ENCODE measurements around the gene ZNF74.
"Not testable (repeated sequence)": the region's sequence is repeated elsewhere in the genome, so short reads cannot be mapped to it uniquely, and the experiment has no call there.

ZNF74 gene

DNA sequence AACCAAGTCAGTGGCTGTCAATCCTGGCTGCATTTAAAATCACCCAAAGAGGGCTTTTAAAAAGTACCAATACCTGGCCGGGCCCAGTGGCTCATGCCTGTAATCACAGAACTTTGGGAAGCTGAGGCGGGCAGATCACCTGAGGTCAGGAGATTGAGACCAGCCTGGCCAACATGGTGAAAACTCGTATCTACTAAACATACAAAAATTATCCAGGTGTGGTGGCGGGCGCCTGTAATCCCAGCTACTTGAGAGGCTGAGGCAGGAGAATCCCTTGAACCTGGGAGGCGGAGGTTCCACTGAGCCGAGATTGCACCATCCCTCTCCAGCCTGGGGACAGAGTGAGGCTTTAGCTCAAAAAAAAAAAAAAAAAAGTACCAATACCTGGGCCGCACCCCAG, 17.7 kb upstream of the ZNF74 start:
- not testable (repeated sequence) for DNase-seq (ENCODE audit: low spot score)

DNA sequence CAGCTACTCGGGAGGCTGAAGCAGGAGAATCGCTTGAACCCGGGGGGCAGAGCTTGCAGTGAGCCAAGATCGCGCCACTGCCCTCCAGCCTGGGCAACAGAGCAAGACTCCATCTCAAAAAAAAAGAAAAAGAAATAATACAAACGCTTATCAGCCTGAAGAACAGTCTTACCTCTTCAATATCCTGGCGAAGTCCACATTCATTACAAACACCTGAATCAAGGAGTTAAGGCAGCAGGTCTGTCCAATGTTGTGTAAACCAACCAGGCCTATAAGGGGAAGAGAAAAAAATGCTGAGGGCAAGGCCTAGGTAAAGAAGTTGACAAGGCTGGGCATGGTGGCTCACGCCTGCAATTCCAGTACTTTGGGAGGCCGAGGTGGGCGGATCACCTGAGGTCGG, 17.0 kb upstream of the ZNF74 start:
- not testable (repeated sequence) for DNase-seq (ENCODE audit: low spot score)

DNA sequence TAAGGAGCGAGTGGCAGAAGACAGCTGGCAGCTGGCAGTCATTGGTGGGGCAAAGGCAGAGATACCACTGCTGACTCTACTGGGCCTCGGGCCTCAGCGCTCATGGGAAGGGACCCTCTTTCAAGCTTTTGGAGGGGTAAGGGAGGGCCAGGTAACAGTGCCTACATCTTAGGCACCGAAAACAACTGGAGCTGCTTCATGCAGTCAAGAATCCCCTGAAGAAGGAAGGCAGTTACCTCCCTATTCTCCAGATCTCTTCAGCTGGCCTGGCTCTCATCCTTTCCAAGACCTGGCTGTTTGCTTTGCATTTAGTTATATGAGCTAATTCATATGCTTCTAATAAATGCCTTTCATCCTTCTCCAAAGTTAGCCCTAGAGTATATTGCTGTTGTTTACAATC, 15.8 kb upstream of the ZNF74 start:
- no peak for DNase-seq (ENCODE audit: low spot score)

DNA sequence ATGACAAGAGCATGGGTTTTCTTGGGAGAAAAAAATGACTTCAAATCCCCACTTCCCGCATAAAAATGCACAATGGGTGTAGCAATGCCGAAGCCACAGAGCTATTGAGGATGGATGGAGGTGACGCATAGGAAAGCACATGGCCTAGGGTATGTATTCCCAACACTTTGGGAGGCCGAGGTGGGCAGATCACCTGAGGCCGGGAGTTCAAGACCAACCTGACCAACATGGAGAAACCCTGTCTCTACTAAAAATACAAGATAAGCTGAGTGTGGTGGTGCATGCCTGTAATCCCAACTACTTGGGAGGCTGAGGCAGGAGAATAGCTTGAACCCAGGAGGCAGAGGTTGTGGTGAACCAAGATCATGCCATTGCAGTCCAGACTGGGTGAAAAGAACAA, 15.3 kb upstream of the ZNF74 start:
- DNase-seq (ENCODE audit: low spot score), result not testable (repeated sequence)

DNA sequence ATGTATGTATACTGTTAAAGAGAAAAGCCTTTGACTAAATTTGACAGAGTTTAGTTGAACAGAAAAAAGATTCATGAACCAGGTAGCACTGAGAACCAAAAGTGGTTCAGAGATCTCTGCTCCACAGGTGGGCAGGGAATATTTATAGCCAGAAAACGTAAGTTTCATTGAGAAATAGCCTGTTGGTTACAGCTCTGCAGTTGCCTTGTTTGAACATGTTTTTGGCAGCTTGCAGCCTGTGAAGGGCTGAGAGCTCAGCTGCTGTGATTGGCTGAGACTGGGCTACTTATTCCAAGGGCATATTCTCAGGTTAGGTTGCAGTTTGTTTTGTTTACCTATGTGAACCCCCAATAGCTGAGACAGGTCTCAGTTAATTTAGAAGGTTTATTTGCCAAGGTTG, 13.5 kb upstream of the ZNF74 start:
- no peak for DNase-seq (ENCODE audit: low spot score)

DNA sequence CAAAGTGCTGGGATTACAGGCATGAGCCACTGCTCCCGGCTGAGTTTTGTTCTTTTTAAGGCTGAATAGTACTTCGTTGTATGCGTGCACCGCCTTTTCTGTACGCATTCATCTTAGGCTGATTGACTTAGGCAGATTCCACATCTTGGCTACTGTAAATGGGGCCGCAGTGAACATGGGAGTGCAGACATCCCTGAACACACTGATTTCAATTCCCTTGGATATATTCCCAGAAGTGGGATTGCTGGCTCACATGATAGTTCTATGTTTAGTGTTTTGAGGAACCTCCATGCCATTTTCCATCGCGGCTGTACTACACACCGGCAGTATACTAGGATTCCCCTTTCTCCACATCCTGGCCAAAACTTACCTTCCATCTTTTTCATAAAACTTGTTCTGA, 10.4 kb upstream of the ZNF74 start:
- DNase-seq (ENCODE audit: low spot score), result no peak

DNA sequence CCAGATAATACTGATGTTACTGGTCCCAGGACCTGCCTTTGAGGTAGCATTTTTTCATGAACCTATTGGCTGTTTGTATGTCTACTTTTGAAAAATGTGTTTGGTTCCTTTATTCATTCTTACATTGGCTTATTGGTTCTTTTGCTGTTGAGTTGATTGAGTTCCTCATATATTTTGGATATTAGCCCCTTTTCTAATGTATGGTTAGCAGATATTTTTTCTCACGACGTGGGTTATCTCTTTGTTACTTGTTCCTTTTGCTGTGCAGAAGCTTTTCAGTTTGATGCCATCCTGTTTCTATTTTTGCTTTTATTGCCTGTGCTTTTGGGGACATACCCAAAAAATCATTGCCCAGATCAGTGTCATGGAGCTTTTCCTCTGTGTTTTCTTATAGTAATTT, 9.8 kb upstream of the ZNF74 start:
- no peak for DNase-seq (ENCODE audit: low spot score)

DNA sequence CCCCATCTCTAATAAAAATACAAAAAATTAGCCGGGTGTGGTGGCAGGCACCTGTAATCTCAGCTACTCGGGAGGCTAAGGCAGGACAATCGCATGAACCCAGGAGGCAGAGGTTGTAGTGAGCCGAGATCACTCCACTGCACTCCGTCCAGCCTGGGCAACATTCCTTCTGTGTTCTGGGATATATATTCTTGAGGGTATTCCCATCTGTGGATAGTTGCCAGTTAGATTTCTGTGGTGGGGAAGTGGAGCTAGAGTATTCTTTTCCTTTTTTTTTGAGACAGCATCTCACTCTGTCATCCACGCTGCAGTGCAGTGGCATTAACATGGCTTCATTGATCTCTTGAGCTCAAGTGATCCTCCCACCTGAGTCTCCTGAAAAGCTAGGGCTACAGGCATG, 9.1 kb upstream of the ZNF74 start:
- no peak for DNase-seq (ENCODE audit: low spot score)

DNA sequence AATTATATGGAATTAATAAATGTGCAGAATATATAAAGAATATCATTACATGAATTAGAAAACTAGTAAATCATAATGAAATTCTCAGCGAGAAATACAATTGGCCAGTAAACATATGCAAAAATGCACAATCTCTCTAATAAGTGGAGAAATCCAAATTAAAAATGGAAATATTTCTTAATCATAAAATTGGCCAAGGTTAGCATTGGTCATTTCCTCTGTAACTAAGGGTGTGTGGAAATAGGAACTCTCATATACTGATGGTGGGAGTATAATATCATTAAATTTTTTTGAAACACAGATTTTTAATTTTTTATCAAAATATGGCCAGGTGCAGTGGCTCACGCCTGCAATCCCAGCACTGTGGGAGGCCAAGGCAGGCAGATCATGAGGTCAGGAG, 7.6 kb upstream of the ZNF74 start:
- no peak for DNase-seq (ENCODE audit: low spot score)

DNA sequence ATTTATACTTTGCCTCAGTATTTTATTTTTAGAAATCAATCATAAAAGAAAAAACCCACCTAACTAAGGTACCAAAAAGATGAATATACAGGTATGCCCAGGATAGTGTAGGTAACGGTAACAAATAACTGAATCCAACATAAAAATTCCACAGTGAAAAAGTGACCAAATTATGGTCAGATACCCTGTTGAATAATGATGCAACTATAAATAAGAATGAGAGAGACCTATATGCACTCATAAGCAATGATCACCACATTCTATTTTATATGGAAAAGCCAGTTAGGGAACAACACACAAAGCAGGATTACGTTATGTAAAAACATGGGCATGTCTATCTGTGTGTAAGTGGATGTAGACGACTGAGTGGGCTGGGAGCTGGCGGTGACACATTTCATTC, 7.0 kb upstream of the ZNF74 start:
- no peak for DNase-seq (ENCODE audit: low spot score)

DNA sequence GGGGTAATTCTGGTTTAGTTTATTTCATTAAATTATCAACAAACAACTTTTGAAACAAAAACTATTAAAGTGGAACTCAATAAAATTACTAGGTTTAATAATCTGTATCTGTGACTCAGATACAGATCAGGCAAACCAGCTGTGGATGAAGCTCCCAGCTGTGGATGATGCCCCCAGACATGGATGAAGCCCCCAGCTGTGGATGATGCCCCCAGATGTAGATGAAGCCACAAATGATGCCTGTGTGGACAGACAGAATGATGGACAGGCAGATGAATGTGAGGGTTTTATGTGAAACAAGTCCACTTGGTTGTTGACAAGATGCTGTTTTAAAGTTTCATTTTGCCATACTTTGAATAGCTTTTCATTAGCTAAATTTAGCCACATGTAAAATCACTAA, 5.8 kb upstream of the ZNF74 start:
- DNase-seq (ENCODE audit: low spot score), result no peak

DNA sequence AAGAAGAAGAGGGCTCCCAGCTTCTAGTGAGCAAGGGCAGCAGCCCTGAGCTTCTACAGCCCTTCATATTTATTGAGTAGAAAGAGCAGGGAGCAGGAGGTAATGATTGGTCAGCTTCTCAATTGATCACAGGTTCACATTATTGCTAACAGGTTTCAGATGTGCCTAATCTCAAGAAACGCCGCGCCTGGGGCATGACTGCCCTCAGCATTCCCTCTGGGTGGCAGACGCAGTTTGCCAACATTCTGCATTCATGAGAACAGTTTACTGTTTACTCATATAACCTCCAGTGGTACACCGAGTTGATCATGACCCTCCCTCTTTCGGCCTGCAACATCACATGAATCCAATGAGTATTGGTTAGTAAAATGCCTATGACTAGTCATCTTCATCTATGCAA, 4.7 kb upstream of the ZNF74 start:
- no peak for DNase-seq (ENCODE audit: low spot score)

DNA sequence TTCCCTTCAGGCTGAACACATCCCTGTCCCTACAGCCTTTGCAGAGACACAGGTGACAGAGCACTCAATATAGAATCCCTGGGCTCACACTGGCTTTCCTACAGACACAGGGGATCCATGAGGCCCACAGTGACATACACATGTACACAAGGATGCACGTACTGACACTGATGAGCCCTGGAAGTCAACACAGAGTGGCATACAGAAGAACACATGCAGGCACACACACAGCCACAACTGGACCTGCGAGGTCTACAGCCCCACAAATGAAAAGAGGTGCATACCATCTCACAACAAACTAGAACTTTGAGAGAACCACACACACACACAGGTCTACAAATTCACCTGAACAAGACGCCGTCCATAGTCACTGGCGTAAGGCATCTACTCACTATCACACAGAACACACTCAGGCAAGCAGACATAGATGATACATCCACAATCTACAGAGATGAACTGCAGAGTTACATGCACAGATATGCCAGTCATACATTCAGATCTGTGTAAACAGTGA, 3.5 kb upstream of the ZNF74 start:
- DNase-seq (ENCODE audit: low spot score), result no peak

DNA sequence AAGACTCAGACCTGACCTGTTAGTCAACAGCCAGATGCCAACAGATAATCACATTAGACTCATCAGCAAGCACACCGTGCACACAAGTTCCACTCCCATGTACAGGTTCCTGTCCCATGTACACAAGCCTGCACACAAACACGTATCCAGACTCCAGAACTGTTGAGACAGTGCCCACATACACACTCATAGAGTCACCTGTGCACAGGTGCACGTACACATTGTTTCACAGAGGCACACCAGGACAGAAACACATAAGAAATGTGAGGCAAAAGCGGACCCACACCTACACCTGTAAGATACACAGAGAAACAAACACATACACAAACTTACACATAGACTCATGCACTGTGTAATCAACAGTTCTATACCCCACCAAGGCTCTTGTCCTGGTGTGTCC, 2.7 kb upstream of the ZNF74 start:
- no peak for DNase-seq (ENCODE audit: low spot score)

DNA sequence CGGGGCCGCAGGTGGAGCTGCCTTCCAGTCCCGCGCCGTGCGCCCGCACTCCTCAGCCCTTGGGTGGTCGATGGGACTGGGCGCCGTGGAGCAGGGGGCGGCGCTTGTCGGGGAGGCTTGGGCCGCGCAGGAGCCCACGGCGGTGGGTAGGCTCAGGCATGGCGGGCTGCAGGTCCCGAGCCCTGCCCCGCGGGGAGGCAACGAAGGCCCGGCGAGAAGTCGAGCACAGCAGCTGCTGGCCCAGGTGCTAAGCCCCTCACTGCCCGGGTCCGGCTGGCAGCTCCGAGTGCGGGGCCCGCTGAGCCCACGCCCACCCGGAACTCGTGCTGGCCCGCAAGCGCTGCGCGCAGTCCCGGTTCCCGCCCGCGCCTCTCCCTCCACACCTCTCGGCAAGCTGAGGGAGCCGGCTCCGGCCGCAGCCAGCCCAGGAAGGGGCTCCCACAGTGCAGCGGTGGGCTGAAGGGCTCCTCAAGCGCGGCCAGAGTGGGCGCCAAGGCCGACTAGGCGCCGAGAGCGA, 1.5 kb upstream of the ZNF74 start:
- not testable (repeated sequence) for DNase-seq (ENCODE audit: low spot score)

DNA sequence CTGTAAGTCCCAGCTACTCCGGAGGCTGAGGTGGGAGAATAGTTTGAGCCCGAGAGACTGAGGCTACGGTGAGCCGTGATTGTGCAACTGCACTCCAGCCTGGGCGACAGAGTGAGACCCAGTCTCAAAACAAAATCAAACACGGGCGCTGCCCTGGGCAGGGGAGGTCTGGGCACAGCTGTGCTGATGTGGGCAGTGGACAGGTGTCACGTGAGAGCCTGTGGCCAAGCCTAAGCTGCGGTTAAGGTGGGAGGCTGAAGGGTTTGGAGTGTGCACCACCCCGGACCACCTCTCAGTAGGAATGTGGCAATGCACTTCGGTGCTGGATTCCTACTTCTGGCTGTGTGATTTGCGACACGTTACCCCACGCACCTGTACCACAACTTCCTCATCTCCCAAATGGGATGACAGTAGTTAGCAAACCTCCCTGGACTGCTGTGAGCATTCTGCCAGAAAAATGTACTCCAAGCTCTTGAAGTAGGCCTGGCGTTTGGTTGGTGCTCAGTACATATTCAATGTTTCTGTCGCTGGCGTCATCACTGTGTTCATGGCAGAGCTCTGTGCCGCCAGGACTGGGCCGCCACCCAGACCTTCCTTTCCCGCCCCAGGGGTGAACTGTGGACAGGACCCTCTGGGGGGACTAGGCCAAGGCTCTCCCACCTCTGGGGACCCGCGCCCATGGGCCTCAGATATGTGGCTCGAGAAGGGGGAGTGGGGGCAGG, 807 bp upstream of the ZNF74 start:
- DNase-seq (ENCODE audit: low spot score), result no peak

DNA sequence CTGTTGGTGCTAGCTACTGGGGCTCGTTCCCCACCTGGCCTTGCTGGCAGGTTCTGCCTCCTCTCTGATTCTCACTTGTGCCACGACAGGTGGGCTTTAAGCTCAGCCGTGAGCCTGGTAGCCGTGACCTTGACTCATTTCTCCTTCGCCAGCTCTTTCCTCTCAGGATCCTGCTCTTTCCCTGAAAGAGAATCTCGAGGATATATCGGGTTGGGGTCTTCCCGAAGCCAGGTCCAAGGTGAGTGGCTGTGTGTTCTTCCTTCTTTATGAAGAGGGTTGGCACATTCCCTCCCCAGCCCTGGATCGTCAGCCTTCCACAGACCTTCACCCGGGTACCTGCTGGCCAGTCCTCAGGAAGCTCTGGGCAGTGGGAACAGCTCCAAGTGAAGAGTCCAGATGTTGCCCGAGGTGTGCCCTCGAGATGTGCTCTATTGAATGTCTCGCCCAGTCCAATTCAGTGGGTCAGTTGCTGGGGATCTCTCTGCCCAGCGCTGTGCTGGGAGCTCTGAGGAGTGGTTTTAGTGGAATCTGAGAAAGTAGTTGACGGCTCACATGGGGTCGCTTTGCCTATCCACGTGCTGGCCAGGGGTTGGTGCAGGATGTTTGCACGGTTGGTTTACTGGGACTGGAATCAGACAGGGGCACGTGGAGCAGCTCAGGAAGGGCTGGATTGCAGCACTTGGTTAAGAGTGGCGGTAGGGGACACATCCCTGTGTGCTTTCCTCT, 1.4 kb downstream of the ZNF74 start:
- no peak for DNase-seq (ENCODE audit: low spot score)

DNA sequence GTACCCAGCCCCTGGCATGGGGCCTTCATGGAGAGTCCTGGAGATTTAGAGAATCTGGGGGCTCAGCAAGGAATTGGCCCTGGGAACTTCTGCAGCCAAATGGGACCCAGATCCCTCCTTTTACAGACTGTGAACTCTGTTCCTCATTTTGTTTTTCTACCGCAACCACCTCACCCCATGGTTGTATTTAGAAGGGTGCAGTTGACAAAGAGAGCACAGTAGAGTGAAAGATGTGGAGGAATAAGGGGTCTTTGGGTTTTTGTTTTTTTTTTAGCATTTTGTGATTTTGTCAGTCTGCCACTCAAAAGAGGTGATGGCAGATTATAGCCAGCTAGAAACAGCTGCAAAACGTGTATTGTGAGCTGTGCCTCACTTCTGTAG, 1.9 kb downstream of the ZNF74 start:
- DNase-seq (ENCODE audit: low spot score), result no peak

DNA sequence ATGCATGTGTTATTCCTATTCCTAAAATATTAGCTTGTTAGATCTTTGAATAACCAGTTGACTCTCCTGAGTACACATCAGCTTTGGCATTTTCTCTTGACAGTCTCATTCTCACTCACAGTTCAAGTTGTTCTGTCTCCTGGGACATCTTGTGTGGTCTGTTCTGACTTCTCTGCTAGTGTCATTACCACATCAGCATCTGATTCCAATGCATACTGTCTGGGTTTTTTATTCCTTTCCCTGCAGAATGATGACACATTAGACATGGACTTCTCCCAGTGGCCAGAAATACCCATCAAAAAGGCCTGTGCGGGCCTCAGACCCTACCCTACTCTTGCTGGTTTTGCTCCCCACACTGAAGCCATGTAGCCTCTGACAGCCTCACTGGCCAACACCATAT, 2.7 kb downstream of the ZNF74 start:
- DNase-seq (ENCODE audit: low spot score), result peak; percentile 39

DNA sequence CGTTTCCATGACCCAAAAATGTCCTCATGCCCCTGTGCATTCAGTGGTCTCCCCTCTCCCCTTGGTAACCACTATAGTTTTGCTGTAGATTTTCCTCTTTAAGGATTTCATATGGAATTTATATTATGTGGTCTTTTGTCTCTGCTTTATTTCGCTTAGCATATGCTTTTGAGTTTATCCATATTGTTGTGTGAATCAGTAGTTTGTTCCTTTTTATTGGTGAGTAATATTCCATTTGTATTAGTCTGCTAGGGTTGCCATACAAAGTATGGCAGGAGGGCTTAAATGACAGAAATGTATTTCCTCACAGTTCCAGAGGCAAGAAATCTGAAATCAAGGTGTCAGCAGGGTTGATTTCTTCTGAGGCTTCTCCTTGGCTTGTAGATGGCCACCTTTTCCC, 3.5 kb downstream of the ZNF74 start:
- DNase-seq (ENCODE audit: low spot score), result no peak

DNA sequence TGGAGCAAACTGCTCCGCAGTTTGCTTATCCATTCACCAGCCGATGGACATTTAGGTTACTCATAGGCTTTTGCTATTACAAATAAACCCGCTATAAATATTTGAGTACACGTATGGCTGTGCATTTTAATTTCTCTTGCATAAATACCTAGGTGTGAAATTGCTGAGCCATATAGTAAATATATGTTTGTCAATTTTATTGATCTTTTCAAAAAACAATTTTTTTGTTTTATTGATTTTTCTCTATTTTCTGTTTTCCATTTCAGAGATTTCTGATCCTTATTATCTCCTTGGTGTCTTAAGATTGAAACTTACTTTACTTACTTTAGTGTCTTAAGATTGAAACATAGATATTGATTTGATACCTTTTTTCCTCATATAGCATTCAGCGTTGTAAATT, 4.5 kb downstream of the ZNF74 start:
- DNase-seq (ENCODE audit: low spot score), result no peak

DNA sequence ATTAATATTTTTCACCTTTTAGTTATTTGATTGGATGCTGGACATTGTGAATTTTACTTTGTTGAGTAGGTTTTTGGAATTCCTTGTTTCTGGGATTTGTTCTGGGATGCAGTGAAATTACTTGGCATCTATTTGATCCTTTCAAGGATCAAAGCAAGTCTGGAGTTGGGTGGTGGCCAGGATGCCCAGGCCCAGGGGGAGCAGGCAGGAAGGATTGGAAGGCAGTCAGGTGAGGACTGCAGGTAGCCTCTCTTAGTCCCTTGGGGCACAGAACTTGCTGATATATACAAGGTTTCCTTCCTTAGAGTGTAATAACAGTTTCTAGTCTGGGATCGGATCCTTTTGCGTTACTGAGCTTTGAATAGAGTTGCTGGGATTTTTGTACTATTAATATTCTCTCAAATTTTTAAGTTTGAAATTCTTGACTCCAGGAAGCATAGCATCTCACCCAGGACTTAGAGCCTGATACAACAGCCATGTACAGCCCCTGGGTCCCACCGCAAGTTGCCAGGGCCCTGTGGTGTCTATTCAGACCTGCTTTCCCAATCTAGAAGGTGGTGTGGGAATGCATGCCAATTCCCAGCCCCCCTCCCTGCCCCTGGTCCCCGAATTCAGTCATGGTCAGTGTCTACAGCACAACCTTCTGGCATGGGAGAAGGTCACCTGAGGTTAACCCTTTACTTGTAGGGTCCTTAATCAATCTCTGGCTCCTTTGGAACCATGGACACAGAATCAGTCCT, 6.1 kb downstream of the ZNF74 start:
- no peak for DNase-seq (ENCODE audit: low spot score)

All from AG20443 (cell line).